IgD-negative memory B cell (primary cell): ENCODE measurements around the gene SLC26A4. TPM values are rescaled to one million over a fixed set of nuclear protein-coding genes. Genes with fewer than 3 reads are reported as not detected.

Source experiments
- H3K27ac Mint-ChIP-seq, 3 donors: one replicate each; pipeline ENCODE4 v1.8.0; 2020 to 2022; ENCODE audit warnings: mild to moderate bottlenecking in 3 of 3, mixed read lengths in 3 of 3, moderate library complexity in 1 of 3
- H3K27me3 Mint-ChIP-seq: one replicate; pipeline ENCODE4 v1.8.0; 2021; ENCODE audit warnings: mixed read lengths
- H3K36me3 Mint-ChIP-seq: one replicate; pipeline ENCODE4 v1.8.0; 2020; ENCODE audit warnings: mild to moderate bottlenecking, mixed read lengths
- H3K4me1 Mint-ChIP-seq, 3 donors: one replicate each; pipeline ENCODE4 v1.8.0; 2020 to 2022; ENCODE audit warnings: mixed read lengths in 3 of 3, mild to moderate bottlenecking in 1 of 3
- H3K4me3 Mint-ChIP-seq, 4 donors: one replicate each; pipeline ENCODE4 v1.8.0; 2020 to 2022; ENCODE audit warnings: mild to moderate bottlenecking in 4 of 4, mixed read lengths in 4 of 4, moderate library complexity in 3 of 4
- H3K9me3 Mint-ChIP-seq, 3 donors: one replicate each; pipeline ENCODE4 v1.8.0; 2020 to 2021; ENCODE audit warnings: mixed read lengths in 3 of 3, mild to moderate bottlenecking in 1 of 3
- polyA plus RNA-seq: library from polyadenylated mRNA; unstranded; fragments of 300-500 nt; fragmentation: Illumina TruSeq; gene quantifications from one replicate; pipeline ENCODE4 v1.2.3, GENCODE V29; 2021

SLC26A4 gene
- polyA plus RNA-seq, 1 donor from 2014 or later, result not detected

DNA sequence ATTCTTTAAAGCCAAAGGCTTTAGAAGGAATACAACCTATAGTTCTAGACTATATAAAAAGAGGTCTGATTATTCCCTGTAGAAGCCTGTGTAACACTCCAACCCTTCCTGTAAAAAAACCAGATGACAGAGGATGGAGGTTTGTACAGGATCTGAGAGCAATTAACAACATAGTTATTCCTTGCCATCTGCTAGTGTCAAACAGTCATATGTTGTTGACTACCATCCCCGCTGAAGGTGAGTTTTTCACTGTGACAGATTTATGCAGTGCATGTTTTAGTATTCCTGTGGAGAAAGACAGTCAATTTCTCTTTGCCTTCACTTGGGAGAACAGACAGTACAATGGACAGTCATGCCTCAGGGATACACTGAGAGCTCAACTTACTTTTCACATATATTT, 19.0 kb upstream of the SLC26A4 start:
- peaks cover 3% of the 10 kb centered on the region for H3K27me3 Mint-ChIP-seq
- H3K36me3 Mint-ChIP-seq, result no peaks in the 10 kb centered on the region
- H3K27ac Mint-ChIP-seq, result no peak overlapping the region
- H3K4me3 Mint-ChIP-seq, result no peak overlapping the region
- H3K9me3 Mint-ChIP-seq, result peaks cover 0 to 4% (median 0%) of the 10 kb centered on the region in 3 donors
- peaks cover 22 to 47% (median 39%) of the 10 kb centered on the region in 3 donors for H3K4me1 Mint-ChIP-seq

DNA sequence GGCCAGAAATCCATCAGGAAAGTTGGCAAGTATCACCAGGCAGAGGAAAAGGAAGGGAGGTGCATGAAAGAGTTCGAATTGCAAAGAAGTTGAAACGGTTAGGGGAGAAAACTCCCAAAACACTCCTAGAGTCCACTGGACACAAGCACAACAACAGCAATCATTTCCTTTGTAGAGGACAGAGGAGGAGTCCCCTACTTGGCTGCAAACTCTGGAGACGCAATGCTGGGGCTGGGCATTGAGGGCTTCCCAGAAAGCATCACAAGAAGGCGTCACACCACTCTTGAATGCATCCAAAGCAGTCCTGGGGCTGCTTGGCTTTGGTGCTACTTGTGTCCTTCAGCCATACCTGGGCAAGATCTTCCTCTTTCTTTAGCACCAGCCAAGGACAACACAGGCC, 18.1 kb upstream of the SLC26A4 start:
- Mint-ChIP-seq H3K4me3 (no peak overlapping the region), H3K4me1 (peaks cover 22 to 44% (median 39%) of the 10 kb centered on the region in 3 donors), H3K9me3 (peaks cover 0 to 4% (median 0%) of the 10 kb centered on the region in 3 donors), H3K36me3 (no peaks in the 10 kb centered on the region), H3K27me3 (peaks cover 3% of the 10 kb centered on the region), H3K27ac (peak overlapping the region in 1 of 3 donors; percentile 0)

GRCh38 chr7:107643407-107643806, 17.2 kb upstream of the SLC26A4 start:
- H3K36me3 Mint-ChIP-seq, result no peaks in the 10 kb centered on the region
- no peak overlapping the region for H3K27ac Mint-ChIP-seq
- H3K4me1 Mint-ChIP-seq, result peaks cover 14 to 35% (median 30%) of the 10 kb centered on the region in 3 donors
- no peak overlapping the region for H3K4me3 Mint-ChIP-seq
- peaks cover 0 to 4% (median 0%) of the 10 kb centered on the region in 3 donors for H3K9me3 Mint-ChIP-seq
- peaks cover 3% of the 10 kb centered on the region for H3K27me3 Mint-ChIP-seq

DNA sequence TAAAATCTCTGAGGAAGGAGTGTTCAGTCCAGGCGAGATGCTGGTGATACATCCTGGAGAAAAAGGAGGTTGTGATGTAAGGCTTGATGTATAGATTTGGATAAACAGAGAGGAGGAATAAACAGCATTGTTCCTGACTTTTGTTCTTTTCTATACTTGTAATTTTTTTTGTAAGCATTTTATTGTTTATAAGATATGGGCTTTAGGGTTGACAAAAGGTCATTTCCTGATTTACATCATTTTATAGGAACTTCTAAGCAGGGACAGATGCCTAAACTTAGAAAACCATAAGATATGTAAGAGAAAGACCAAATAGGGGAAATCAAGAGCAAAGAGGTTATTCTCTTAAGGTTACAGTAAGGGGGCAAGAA, 16.7 kb upstream of the SLC26A4 start:
- Mint-ChIP-seq H3K27ac (no peak overlapping the region), H3K4me1 (peaks cover 9 to 30% (median 25%) of the 10 kb centered on the region in 3 donors), H3K36me3 (no peaks in the 10 kb centered on the region), H3K4me3 (peak overlapping the region in 1 of 4 donors; percentile 14), H3K27me3 (peaks cover 3% of the 10 kb centered on the region), H3K9me3 (peaks cover 0 to 4% (median 0%) of the 10 kb centered on the region in 3 donors)

GRCh38 chr7:107644309-107644974, 16.2 kb upstream of the SLC26A4 start:
- Mint-ChIP-seq H3K4me1 (peaks cover 4 to 26% (median 20%) of the 10 kb centered on the region in 3 donors), H3K4me3 (peak overlapping the region in 1 of 4 donors; percentile 14), H3K27ac (peak overlapping the region in 1 of 3 donors; percentile 69), H3K36me3 (no peaks in the 10 kb centered on the region), H3K27me3 (peaks cover 3% of the 10 kb centered on the region), H3K9me3 (peaks cover 0 to 4% (median 0%) of the 10 kb centered on the region in 3 donors)

GRCh38 chr7:107652642-107653041, 8.0 kb upstream of the SLC26A4 start:
- H3K27ac Mint-ChIP-seq, result no peak overlapping the region
- no peak overlapping the region for H3K4me3 Mint-ChIP-seq
- no peaks in the 10 kb centered on the region for H3K36me3 Mint-ChIP-seq
- H3K4me1 Mint-ChIP-seq, result no peaks in the 10 kb centered on the region
- H3K27me3 Mint-ChIP-seq, result peaks cover 5% of the 10 kb centered on the region
- no peaks in the 10 kb centered on the region for H3K9me3 Mint-ChIP-seq

- Mint-ChIP-seq H3K27ac (no peak overlapping the region), H3K27me3 (peaks cover 11% of the 10 kb centered on the region), H3K36me3 (no peaks in the 10 kb centered on the region), H3K4me1 (peaks cover 16 to 25% (median 22%) of the 10 kb centered on the region in 3 donors), H3K9me3 (no peaks in the 10 kb centered on the region), H3K4me3 (peak overlapping the region in 1 of 4 donors; percentile 90)
Measured at GRCh38 chr7:107658467-107658866, 2.2 kb upstream of the SLC26A4 start.

- Mint-ChIP-seq H3K9me3 (no peaks in the 10 kb centered on the region), H3K4me1 (peaks cover 16 to 25% (median 22%) of the 10 kb centered on the region in 3 donors), H3K27me3 (peaks cover 11% of the 10 kb centered on the region), H3K36me3 (no peaks in the 10 kb centered on the region), H3K4me3 (peak overlapping the region; percentile 90 to 94 (median 92)), H3K27ac (peak overlapping the region in 2 of 3 donors; percentile 18 to 44)
Measured at GRCh38 chr7:107659666-107660065, 962 bp upstream of the SLC26A4 start.

GRCh38 chr7:107661081-107661864, 645 bp downstream of the SLC26A4 start:
- Mint-ChIP-seq H3K4me1 (peaks cover 16 to 25% (median 22%) of the 10 kb centered on the region in 3 donors), H3K27me3 (peaks cover 7% of the 10 kb centered on the region), H3K4me3 (peak overlapping the region; percentile 90 to 95 (median 92)), H3K27ac (peak overlapping the region in 1 of 3 donors; percentile 44), H3K9me3 (no peaks in the 10 kb centered on the region), H3K36me3 (no peaks in the 10 kb centered on the region)

- H3K9me3 Mint-ChIP-seq, result no peaks in the 10 kb centered on the region
- peaks cover 16 to 25% (median 22%) of the 10 kb centered on the region in 3 donors for H3K4me1 Mint-ChIP-seq
- peak overlapping the region; percentile 89 to 95 (median 90) for H3K4me3 Mint-ChIP-seq
- no peaks in the 10 kb centered on the region for H3K36me3 Mint-ChIP-seq
- no peak overlapping the region for H3K27ac Mint-ChIP-seq
- H3K27me3 Mint-ChIP-seq, result peaks cover 7% of the 10 kb centered on the region
Measured at GRCh38 chr7:107661865-107662379, 1.3 kb downstream of the SLC26A4 start.

GRCh38 chr7:107663196-107663595, 2.6 kb downstream of the SLC26A4 start:
- Mint-ChIP-seq H3K4me1 (peaks cover 16 to 25% (median 22%) of the 10 kb centered on the region in 3 donors), H3K4me3 (no peak overlapping the region)

DNA sequence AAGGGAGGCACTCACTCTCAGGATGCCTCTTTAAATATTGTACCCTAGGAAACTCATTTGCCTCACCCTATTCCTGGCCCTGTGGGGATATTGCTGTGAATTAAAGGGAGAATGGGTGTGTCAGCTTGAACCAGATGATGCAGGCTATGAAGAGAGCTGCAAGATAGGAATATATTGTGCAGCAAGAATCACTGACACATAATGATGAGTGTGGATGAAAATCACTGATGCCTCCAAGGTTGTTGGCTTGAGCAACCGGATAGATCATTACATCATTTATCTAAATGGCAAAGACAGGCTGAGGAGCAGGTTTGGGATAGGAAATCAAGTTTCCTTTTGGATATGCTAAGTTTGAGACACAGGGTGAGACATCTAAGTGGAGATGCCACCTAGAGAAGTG, 6.2 kb downstream of the SLC26A4 start:
- no peaks in the 10 kb centered on the region for H3K9me3 Mint-ChIP-seq
- H3K36me3 Mint-ChIP-seq, result no peaks in the 10 kb centered on the region
- peaks cover 14% of the 10 kb centered on the region for H3K27me3 Mint-ChIP-seq
- peaks cover 3 to 7% (median 5%) of the 10 kb centered on the region in 3 donors for H3K4me1 Mint-ChIP-seq
- no peak overlapping the region for H3K4me3 Mint-ChIP-seq
- no peak overlapping the region for H3K27ac Mint-ChIP-seq

More at GRCh38 chr7:107663196-107663595, 2.6 kb downstream of the SLC26A4 start:
- H3K27ac Mint-ChIP-seq, result no peak overlapping the region
- no peaks in the 10 kb centered on the region for H3K9me3 Mint-ChIP-seq
- H3K27me3 Mint-ChIP-seq, result peaks cover 7% of the 10 kb centered on the region
- no peaks in the 10 kb centered on the region for H3K36me3 Mint-ChIP-seq

- Mint-ChIP-seq H3K27ac (no peak overlapping the region), H3K4me1 (peaks cover 3 to 7% (median 5%) of the 10 kb centered on the region in 3 donors), H3K4me3 (no peak overlapping the region), H3K9me3 (no peaks in the 10 kb centered on the region), H3K36me3 (no peaks in the 10 kb centered on the region), H3K27me3 (peaks cover 12% of the 10 kb centered on the region)
Measured at GRCh38 chr7:107667341-107667740, 6.7 kb downstream of the SLC26A4 start.

DNA sequence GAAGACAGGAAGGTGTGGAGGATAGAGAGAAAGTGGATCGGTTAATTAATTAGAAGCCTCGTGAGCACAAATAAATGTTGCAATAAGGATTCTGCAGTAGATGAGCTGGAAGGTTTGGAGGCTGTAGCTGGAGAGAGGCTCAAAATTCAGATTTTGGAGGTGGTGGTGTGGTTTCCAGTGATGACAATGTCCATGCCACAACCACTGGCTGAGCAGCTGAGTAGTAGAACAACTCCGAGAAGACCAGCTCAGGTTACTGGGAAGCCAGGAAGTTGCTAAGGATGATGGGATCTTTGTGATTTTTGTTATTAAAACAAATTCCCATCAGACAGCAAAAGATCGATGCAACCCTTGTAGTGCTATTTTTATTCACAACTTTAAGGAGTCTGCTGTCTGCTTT, 7.7 kb downstream of the SLC26A4 start:
- Mint-ChIP-seq H3K4me3 (no peak overlapping the region), H3K9me3 (no peaks in the 10 kb centered on the region)

DNA sequence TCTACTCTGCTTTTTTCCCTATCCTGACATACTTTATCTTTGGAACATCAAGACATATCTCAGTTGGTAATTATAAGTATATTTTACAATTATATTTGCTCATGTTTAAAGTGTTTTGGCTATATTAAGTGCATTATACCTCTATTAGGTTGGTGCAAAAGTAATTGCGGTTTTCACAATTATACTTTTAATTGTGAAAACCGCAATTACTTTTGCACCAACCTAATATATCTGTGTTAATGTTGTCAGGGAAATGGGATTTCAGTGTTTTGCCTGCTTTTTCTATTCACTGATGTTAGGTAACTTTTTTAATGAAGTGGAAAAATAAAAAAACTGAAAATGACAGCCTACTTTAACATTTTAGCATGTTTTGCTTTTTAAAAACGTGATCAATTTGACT, 11.6 kb downstream of the SLC26A4 start:
- Mint-ChIP-seq H3K4me3 (no peak overlapping the region), H3K27ac (no peak overlapping the region), H3K36me3 (no peaks in the 10 kb centered on the region), H3K4me1 (peaks cover 7 to 10% (median 7%) of the 10 kb centered on the region in 3 donors), H3K27me3 (peaks cover 10% of the 10 kb centered on the region), H3K9me3 (no peaks in the 10 kb centered on the region)

More for the DNA sequence above, 7.7 kb downstream of the SLC26A4 start:
- Mint-ChIP-seq H3K36me3 (no peaks in the 10 kb centered on the region), H3K27me3 (peaks cover 10% of the 10 kb centered on the region), H3K27ac (no peak overlapping the region), H3K4me1 (peaks cover 3 to 7% (median 5%) of the 10 kb centered on the region in 3 donors)
